Esophagus squamous epithelium (tissue), 5 donors: Measurements from ENCODE around the gene ECE1. TPM values are rescaled to one million over a fixed set of nuclear protein-coding genes. Genes with fewer than 3 reads are reported as not detected.

Source experiments
- DNase-seq: peaks from one replicate; lab custom pipeline; 2025; lab: John Stamatoyannopoulos, UW
- H3K27ac ChIP-seq, 4 donors: fragments of 200-600 bp; sonication (generic); one replicate each; pipeline ENCODE4 v1.5.1; 2016 to 2019; ENCODE audit warnings: mild to moderate bottlenecking in 1 of 4
- H3K27me3 ChIP-seq, 4 donors: fragments of 200-600 bp; sonication (generic); 1 replicate in 3 of 4; 2 replicates in 1 of 4; pipeline versions ENCODE4 v1.5.1 to v1.6.0; 2017 to 2021; ENCODE audit warnings: antibody characterized with exemption in 1 of 4
- H3K36me3 ChIP-seq, 3 donors: fragments of 200-600 bp; sonication (generic); one replicate each; pipeline ENCODE4 v1.5.1; 2016 to 2019
- H3K4me1 ChIP-seq, 3 donors: fragments of 200-600 bp; sonication (generic); one replicate each; pipeline ENCODE4 v1.5.1; 2017 to 2019
- H3K4me3 ChIP-seq, 4 donors: fragments of 200-600 bp; sonication (generic); 1 replicate in 3 of 4; 2 replicates in 1 of 4; pipeline ENCODE4 v1.5.1; 2016 to 2019; ENCODE audit warnings: mild to moderate bottlenecking in 2 of 4, moderate library complexity in 1 of 4
- H3K9me3 ChIP-seq, 3 donors: fragments of 200-600 bp; sonication (generic); one replicate each; pipeline ENCODE4 v1.5.1; 2016 to 2019
- POLR2A ChIP-seq, 4 donors: fragments of 450-650 bp; IDR thresholded peaks; one replicate each; pipeline ENCODE4 v1.6.1; 2017; ENCODE audit warnings: antibody characterized with exemption in 4 of 4, mild to moderate bottlenecking in 4 of 4, moderate library complexity in 3 of 4
- WGBS, 2 donors: methylation state at CpG; one replicate each; pipeline ENCODE4 v1.1.5; 2018; 5-methylcytosine and 5-hydroxymethylcytosine counted together
- intact Hi-C: fragments of 100-400 bp; cut with DNase I; formaldehyde crosslinking; loops from one replicate; pipeline ENCODE4 v1.15.0; 2022
- total RNA-seq, 4 donors: library from RNA; depleted of rRNA; stranded (reverse); fragments of >200 nt; gene quantifications; one replicate each; pipeline ENCODE4 v1.1.0, GENCODE V29; 2016
- TF ChIP-seq, protein P1 (sequence below), 6 experiments: fragments of 450-650 bp in 4 of 6; fragments of 200-600 bp in 2 of 6; sonication (generic) in 2 of 6; IDR thresholded peaks; one replicate each; pipeline ENCODE4 v1.5.1; 2016 to 2019; ENCODE audit warnings: antibody characterized with exemption in 6 of 6, mild to moderate bottlenecking in 4 of 6, moderate library complexity in 4 of 6
- donor health status: DM: yes; HTN: yes; CAD: no.

ECE1 gene
- total RNA-seq, 4 donors from 2014 or later, result 11.3 to 42.2 (median 24.1) TPM

- peaks cover 24 to 100% (median 67%) of the 10 kb centered on the region in 3 donors for H3K4me1 ChIP-seq
- 83 to 95% methylated on average over 8 to 10 of the region's 13 CpGs for WGBS, 2 donors
- no peaks in the 10 kb centered on the region for H3K36me3 ChIP-seq
- H3K9me3 ChIP-seq, result no peaks in the 10 kb centered on the region
- H3K4me3 ChIP-seq, result no peak overlapping the region
- intact Hi-C loops, result no loop called here
- peak overlapping the region; percentile 69 to 94 (median 86) for H3K27ac ChIP-seq
- DNase-seq, result no peak
- TF ChIP-seq, protein P1, sequence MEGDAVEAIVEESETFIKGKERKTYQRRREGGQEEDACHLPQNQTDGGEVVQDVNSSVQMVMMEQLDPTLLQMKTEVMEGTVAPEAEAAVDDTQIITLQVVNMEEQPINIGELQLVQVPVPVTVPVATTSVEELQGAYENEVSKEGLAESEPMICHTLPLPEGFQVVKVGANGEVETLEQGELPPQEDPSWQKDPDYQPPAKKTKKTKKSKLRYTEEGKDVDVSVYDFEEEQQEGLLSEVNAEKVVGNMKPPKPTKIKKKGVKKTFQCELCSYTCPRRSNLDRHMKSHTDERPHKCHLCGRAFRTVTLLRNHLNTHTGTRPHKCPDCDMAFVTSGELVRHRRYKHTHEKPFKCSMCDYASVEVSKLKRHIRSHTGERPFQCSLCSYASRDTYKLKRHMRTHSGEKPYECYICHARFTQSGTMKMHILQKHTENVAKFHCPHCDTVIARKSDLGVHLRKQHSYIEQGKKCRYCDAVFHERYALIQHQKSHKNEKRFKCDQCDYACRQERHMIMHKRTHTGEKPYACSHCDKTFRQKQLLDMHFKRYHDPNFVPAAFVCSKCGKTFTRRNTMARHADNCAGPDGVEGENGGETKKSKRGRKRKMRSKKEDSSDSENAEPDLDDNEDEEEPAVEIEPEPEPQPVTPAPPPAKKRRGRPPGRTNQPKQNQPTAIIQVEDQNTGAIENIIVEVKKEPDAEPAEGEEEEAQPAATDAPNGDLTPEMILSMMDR (IDR thresholded peaks at IDR 0.05), result no peak
- TF ChIP-seq POLR2A (IDR thresholded peaks at IDR 0.05), result no peak
- no peaks in the 10 kb centered on the region for H3K27me3 ChIP-seq
Observed at GRCh38 chr1:21318057-21318713, 27.9 kb upstream of the ECE1 start.

DNA sequence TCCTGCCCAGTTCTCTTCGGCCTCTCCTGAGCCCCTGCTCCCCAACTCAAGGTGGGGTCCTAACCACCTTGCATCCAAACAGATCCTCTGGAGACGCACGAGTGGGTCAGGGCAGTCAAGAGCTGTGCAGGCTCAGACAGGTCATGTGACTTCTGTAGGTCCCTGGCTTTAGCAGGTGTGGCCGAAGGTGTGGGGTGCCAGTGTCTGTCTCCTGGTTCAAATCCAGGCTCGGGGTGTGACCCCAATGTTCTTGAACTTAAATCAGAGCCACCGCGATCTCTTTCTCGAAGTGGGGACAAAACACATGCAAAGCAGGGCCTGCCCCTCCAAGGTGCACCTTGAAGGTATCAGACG, 27.4 kb upstream of the ECE1 start:
- no peaks in the 10 kb centered on the region for H3K27me3 ChIP-seq
- H3K36me3 ChIP-seq, result no peaks in the 10 kb centered on the region
- H3K9me3 ChIP-seq, result no peaks in the 10 kb centered on the region
- H3K4me3 ChIP-seq, result no peak overlapping the region
- H3K4me1 ChIP-seq, result peaks cover 19 to 100% (median 62%) of the 10 kb centered on the region in 3 donors
- intact Hi-C loops, result no loop called here
- 64 to 88% methylated on average over 3 to 8 of the region's 9 CpGs for WGBS, 2 donors
- no peak for DNase-seq
- TF ChIP-seq, protein P1 (IDR thresholded peaks at IDR 0.05), result no peak
- TF ChIP-seq POLR2A (IDR thresholded peaks at IDR 0.05), result no peak
- H3K27ac ChIP-seq, result peak overlapping the region; percentile 69 to 94 (median 86)

- peak overlapping the region in 1 of 4 donors; percentile 12 for H3K4me3 ChIP-seq
- no peak for DNase-seq
- H3K9me3 ChIP-seq, result no peaks in the 10 kb centered on the region
- 67 to 97% methylated on average over 5 to 7 of the region's 16 CpGs for WGBS, 2 donors
- peak overlapping the region; percentile 69 to 94 (median 86) for H3K27ac ChIP-seq
- H3K27me3 ChIP-seq, result no peaks in the 10 kb centered on the region
- TF ChIP-seq, protein P1 (IDR thresholded peaks at IDR 0.05), result no peak
- TF ChIP-seq POLR2A (IDR thresholded peaks at IDR 0.05), result no peak
- H3K4me1 ChIP-seq, result peaks cover 14 to 97% (median 57%) of the 10 kb centered on the region in 3 donors
- intact Hi-C loops, result no loop called here
- no peaks in the 10 kb centered on the region for H3K36me3 ChIP-seq
Observed at GRCh38 chr1:21317035-21317689, 26.9 kb upstream of the ECE1 start.

DNA sequence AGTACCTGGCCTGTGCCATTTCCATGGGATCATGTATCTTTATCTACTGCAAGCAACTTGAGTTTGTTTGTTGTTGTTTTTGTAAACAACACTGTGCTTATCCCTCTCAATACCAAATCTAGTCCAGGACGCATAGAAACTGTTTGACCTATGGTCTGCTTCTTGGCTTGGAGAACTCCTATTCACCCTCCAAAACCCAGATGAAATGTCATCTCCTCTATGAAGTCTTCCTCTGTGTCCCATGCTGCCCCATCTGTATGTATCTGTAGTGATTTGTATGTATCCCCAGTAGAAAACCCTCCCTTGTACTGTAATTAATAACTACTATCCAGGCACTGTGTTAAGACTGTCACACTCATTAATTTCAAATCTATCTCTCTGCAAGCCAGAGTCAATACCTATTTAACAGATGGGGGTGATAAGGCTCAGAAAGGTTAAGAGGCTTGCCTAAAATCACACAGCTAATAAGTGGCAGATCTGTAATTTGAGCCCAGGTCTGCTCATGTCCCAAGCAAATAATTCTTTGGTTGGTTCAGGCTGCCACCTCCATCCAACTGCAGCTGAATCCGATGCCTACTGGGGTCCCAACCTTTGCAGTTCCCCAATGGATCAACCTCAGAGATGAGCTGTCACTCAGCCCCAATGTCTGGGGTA, 24.6 kb upstream of the ECE1 start:
- DNase-seq, result no peak
- Histone ChIP-seq H3K4me3 (no peak overlapping the region), H3K27ac (peak overlapping the region; percentile 44 to 94 (median 86)), H3K4me1 (peaks cover 13 to 92% (median 55%) of the 10 kb centered on the region in 3 donors), H3K27me3 (no peaks in the 10 kb centered on the region), H3K36me3 (no peaks in the 10 kb centered on the region), H3K9me3 (no peaks in the 10 kb centered on the region)
- no peak for TF ChIP-seq POLR2A (IDR thresholded peaks at IDR 0.05)
- TF ChIP-seq, protein P1 (IDR thresholded peaks at IDR 0.05), result no peak
- WGBS, 2 donors, result 76 to 84% methylated on average over 1 to 2 of the region's 2 CpGs
- intact Hi-C loops, result no loop called here
